ENCODE data around the gene SPTLC1.

DNA sequence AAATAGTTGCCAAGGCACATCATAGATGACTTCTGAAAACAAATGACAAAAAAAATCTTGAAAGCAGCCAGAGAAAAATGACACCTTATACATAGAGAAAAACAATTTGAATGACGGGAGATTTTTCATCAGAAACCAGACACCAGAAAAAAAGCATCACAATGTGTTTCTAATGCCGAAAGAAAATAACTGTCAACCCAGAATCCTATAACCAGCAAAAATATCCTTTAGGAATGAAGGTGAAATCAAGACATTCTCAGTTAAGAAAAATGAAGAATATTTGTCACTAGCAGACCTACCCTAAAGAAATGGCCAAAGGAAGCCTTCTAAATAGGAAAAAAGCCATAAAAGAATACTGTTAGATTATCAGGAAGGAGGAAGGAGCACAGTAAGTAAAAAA lies 54.0 kb downstream of the SPTLC1 start:
- TF ChIP-seq, protein P1, sequence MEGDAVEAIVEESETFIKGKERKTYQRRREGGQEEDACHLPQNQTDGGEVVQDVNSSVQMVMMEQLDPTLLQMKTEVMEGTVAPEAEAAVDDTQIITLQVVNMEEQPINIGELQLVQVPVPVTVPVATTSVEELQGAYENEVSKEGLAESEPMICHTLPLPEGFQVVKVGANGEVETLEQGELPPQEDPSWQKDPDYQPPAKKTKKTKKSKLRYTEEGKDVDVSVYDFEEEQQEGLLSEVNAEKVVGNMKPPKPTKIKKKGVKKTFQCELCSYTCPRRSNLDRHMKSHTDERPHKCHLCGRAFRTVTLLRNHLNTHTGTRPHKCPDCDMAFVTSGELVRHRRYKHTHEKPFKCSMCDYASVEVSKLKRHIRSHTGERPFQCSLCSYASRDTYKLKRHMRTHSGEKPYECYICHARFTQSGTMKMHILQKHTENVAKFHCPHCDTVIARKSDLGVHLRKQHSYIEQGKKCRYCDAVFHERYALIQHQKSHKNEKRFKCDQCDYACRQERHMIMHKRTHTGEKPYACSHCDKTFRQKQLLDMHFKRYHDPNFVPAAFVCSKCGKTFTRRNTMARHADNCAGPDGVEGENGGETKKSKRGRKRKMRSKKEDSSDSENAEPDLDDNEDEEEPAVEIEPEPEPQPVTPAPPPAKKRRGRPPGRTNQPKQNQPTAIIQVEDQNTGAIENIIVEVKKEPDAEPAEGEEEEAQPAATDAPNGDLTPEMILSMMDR (IDR thresholded peaks at IDR 0.05; ENCODE audit: insufficient read depth, low read length) = no peak
- no peak for TF ChIP-seq POLR2AphosphoS5 (IDR thresholded peaks at IDR 0.05; ENCODE audit: low read depth)

Data from HL-60 (cell line).